Choroid plexus epithelial cell (primary cell): ENCODE data around the gene FHOD3.

Experiments used
- DNase-seq: peaks from one replicate; pipeline ENCODE4 v3.0.0-alpha.2; 2010; ENCODE audit warnings: low read depth
- H3K4me3 ChIP-seq: 2 replicates; pipeline ENCODE4 v1.5.1; 2011; ENCODE audit warnings: low read depth, mild to moderate bottlenecking, control low read depth, low read length, moderate library complexity
- TF ChIP-seq, protein P1 (sequence below): conservative IDR thresholded peaks from 2 replicates; pipeline ENCODE4 v1.5.1; 2011; ENCODE audit warnings: low read depth, mild to moderate bottlenecking, control low read depth, inconsistent platforms, low read length, moderate library complexity

FHOD3 gene

DNA sequence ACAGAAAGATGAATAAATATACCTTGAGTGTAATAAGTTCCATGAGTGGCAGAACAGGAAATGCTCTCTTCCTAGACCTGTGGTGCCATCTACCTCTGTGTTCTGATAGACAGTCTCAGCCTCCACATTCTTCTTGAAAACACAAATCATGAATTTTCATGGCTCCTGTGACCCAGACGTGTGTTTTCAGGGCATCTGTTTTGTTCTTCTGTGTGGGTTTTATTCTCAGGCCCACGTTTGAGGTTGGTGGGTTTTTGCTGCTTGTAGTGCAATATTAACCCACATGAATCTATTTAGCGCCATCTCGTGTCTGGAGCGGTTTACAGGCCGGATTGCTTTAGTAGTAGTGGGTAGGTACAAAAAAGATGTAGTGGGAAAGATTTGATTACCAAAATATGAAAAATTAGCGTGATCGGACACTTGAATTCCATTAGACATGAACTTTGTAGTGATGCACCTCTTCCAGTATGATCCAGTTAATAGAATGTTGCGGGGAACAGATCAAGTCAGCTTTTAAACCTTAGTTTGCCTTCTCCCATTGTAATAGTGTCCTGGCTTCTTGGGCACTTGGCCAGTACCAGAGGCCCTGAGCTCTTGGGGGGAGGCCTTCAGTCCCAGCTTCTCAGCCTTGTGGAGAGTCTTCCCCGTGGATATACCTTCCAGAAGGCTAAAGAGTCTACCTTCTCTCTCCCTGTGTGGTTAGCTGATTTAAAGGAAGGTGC is 274.8 kb downstream of the FHOD3 start:
- DNase-seq, result peak; percentile 73
- TF ChIP-seq, protein P1, sequence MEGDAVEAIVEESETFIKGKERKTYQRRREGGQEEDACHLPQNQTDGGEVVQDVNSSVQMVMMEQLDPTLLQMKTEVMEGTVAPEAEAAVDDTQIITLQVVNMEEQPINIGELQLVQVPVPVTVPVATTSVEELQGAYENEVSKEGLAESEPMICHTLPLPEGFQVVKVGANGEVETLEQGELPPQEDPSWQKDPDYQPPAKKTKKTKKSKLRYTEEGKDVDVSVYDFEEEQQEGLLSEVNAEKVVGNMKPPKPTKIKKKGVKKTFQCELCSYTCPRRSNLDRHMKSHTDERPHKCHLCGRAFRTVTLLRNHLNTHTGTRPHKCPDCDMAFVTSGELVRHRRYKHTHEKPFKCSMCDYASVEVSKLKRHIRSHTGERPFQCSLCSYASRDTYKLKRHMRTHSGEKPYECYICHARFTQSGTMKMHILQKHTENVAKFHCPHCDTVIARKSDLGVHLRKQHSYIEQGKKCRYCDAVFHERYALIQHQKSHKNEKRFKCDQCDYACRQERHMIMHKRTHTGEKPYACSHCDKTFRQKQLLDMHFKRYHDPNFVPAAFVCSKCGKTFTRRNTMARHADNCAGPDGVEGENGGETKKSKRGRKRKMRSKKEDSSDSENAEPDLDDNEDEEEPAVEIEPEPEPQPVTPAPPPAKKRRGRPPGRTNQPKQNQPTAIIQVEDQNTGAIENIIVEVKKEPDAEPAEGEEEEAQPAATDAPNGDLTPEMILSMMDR, result peak; percentile 78
- no peak overlapping the region for H3K4me3 ChIP-seq

DNA sequence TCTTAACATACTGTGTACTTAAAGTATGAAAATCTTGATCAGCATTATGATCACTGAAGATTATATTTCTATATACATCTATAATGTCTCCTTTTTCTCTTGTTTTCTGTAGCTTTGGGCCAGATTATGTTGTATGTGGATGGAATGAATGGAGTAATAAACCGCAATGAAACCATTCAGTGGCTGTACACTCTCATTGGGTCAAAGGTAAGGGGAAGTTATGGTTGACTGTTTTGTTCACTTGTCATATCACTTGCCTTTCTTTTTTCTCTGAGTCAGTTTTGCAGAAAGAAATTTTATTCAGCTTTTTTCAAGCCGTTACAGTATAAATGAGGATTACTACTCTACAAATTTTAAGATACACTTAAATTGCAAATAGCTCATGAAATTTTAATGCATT is 278.8 kb downstream of the FHOD3 start:
- H3K4me3 ChIP-seq, result no peak overlapping the region
- TF ChIP-seq, protein P1, result no peak
- DNase-seq, result no peak

DNA sequence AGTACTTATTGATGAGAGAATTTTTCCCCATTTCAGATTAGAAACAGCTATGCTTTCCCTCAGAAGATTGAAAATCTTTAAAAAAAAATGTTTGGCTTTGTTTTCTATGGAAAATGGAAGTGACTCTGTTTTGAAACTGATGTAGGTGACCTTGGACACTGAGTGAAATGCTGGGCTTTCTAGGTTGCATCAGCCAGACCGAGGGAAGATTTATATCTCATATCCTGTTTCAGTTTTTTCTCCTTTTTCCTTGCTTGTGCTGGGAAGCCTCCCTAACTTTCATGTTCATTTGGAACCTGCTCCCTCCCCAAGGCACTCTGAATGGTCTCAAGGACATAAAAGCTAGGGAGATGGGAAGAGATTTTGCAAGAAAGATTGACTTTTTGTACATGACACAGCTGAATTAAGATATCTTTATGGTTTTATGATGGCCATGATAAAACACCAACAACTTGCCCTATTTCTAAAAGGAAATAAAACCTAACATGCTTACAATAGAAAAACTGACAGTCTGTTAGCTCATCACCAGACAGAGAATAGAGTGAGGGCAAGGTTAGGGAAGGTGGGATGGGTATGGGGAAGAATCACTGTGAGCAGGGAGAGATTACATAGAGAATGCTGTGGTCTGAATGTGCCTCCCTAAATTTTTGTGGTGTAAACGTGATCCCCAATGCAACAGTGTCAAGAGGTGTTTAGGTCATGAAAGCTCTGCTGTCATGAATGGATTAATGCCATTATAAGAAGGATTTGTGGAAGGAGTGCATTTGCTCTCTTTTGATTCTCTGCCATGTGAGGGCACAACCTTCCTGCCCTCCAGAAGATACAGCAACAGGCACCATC is 281.6 kb downstream of the FHOD3 start:
- peak; percentile 36 for DNase-seq
- TF ChIP-seq, protein P1, result no peak
- no peak overlapping the region for H3K4me3 ChIP-seq

DNA sequence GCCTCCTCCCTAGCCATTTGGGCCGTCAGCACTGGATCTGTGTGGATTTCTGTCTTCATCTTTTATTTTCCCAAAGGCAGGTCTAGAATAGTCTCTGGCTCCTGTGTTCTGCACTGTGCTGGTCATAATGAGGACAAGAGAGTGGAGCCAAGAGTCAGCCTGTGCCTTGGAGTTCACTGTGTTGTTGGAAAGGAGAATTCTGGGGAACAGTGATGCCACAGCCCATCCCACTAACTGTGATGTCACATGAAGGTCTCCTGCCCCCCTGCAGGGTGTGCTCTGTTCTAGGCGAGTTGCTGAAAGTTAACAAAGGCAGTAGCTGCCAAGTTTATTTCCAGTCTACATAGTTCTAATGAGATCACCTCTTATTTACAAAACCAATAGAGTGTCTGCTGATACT is 282.8 kb downstream of the FHOD3 start:
- peak; percentile 66 for DNase-seq

DNA sequence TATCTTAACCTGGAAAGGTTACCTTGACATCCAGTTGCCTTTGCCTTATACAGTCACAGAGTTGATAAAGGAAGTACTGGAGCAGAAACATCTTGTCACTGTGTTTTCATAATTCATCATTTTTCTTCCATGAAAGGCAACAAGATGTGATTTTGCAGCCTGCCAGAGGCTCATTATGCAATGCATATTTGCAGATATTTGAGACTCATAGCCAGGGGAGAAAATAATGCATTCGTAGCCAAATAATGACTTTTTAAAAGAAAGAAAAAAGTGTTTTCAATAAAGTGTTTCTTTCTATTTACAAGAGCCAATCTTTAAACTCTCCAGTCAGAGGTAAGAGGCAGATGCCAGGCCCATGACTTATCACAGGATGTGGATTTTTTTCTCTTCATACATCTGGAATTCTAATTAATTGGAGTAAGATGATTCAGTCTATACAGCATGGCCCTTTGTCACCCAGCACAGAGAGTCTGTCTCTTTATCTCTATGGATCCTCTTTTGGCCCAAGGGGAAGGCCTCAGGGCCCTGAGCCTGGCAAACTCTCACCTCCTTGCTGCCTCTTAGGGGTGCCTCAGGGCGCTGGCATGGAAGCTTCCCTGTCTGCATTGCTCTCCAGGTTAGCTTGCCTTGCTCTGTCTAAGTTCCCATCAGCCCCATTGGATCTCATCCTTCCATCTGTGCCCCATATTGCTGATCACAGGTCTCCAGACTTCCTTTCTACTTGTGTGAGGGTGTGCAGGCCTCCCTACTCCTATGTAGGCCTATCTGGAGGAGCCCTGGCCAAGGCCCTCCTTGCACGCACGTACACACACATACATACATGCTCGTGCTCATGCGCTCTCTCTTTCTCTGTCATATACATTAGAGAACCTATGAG is 283.6 kb downstream of the FHOD3 start:
- peak; percentile 30 for DNase-seq
- no peak overlapping the region for H3K4me3 ChIP-seq
- TF ChIP-seq, protein P1, result no peak

More for the DNA sequence above, 282.8 kb downstream of the FHOD3 start:
- TF ChIP-seq, protein P1, result peak; percentile 27
- no peak overlapping the region for H3K4me3 ChIP-seq

DNA sequence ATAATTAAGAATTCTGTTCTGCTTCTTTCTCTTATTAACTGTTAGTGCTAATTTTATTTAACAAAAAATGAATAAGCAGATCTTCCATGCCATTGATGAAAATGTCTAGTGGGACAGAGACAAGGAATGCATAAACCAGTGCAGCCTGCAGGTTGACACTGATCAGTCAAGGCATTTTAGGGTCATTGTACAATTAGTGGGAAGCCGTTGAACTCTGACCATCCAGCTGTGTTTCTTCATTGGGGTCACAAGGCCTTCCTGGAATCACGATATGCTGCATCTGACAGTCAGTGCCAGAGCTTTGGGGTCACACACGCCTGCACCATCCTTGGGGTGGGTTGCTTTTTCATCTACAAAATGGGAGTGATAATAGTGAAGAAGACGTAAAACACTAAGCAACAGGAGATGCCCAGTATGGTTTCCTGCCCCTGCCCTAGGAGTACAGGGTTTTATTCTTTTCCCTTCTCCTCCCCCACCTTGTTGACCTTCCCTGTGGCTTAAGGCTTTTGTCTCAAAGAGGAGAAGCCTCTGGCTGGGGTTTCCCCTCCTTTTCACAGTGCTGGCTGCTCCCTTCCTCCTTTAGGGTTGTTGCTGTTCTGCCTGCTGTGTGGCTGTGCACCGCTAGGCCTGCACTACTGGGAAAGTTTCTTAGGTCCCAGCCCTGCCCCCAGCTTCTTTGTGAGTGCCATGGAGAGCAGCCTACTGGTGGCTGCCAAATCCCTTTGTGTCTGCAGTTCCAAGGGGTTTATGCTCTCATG is 285.7 kb downstream of the FHOD3 start:
- TF ChIP-seq, protein P1, result no peak

More for the DNA sequence above, 285.7 kb downstream of the FHOD3 start:
- DNase-seq, result peak; percentile 19
- no peak overlapping the region for H3K4me3 ChIP-seq
